Endothelial cell (in vitro differentiated cells): ENCODE measurements around the gene ZNF793. TPM values are rescaled to one million over a fixed set of nuclear protein-coding genes. Genes with fewer than 3 reads are reported as not detected.

ENCODE experiments used
- DNase-seq: peaks from one replicate; pipeline ENCODE4 v3.0.0; 2021; ENCODE audit warnings: low spot score
- H3K27ac Mint-ChIP-seq: one replicate; pipeline ENCODE4 v1.8.0; 2021; ENCODE audit warnings: mixed read lengths, inconsistent platforms; ENCODE audit not compliant: unreplicated experiment
- H3K27me3 Mint-ChIP-seq: one replicate; pipeline ENCODE4 v1.8.0; 2021; ENCODE audit warnings: mild to moderate bottlenecking, moderate library complexity, mixed read lengths, inconsistent platforms; ENCODE audit not compliant: unreplicated experiment
- H3K36me3 Mint-ChIP-seq: one replicate; pipeline ENCODE4 v1.8.0; 2021; ENCODE audit warnings: mild to moderate bottlenecking, low read depth, mixed read lengths, inconsistent platforms; ENCODE audit not compliant: unreplicated experiment
- H3K4me1 Mint-ChIP-seq: one replicate; pipeline ENCODE4 v1.8.0; 2021; ENCODE audit warnings: mild to moderate bottlenecking, mixed read lengths, inconsistent platforms; ENCODE audit not compliant: unreplicated experiment
- H3K4me3 Mint-ChIP-seq: one replicate; pipeline ENCODE4 v1.8.0; 2021; ENCODE audit warnings: mild to moderate bottlenecking, mixed read lengths, inconsistent platforms; ENCODE audit not compliant: unreplicated experiment
- H3K9me3 Mint-ChIP-seq: one replicate; pipeline ENCODE4 v1.8.0; 2021; ENCODE audit warnings: mixed read lengths, inconsistent platforms; ENCODE audit not compliant: unreplicated experiment
- total RNA-seq: library from RNA; stranded (reverse); fragmentation: NEBNext Ultra II Directional; extraction: Animal tissue kit (Norgen Biotek cat#: 25700); gene quantifications from one replicate; pipeline ENCODE4 v1.2.1, GENCODE V29; 2021; ENCODE audit not compliant: unreplicated experiment
- TF ChIP-seq, protein P1 (sequence below): fragments of 200-600 bp; sonication (generic); IDR thresholded peaks from one replicate; pipeline ENCODE4 v1.5.0; 2021; ENCODE audit warnings: antibody characterized with exemption; ENCODE audit not compliant: unreplicated experiment

ZNF793 gene
- total RNA-seq, 1 donor from 2014 or later = 10.9 TPM

- Mint-ChIP-seq H3K4me1 (no peaks in the 10 kb centered on the region), H3K36me3 (peaks cover 68% of the 10 kb centered on the region), H3K4me3 (peak overlapping the region; percentile 13), H3K27me3 (no peaks in the 10 kb centered on the region), H3K9me3 (peaks cover 39% of the 10 kb centered on the region), H3K27ac (no peak overlapping the region)
- TF ChIP-seq, protein P1, sequence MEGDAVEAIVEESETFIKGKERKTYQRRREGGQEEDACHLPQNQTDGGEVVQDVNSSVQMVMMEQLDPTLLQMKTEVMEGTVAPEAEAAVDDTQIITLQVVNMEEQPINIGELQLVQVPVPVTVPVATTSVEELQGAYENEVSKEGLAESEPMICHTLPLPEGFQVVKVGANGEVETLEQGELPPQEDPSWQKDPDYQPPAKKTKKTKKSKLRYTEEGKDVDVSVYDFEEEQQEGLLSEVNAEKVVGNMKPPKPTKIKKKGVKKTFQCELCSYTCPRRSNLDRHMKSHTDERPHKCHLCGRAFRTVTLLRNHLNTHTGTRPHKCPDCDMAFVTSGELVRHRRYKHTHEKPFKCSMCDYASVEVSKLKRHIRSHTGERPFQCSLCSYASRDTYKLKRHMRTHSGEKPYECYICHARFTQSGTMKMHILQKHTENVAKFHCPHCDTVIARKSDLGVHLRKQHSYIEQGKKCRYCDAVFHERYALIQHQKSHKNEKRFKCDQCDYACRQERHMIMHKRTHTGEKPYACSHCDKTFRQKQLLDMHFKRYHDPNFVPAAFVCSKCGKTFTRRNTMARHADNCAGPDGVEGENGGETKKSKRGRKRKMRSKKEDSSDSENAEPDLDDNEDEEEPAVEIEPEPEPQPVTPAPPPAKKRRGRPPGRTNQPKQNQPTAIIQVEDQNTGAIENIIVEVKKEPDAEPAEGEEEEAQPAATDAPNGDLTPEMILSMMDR = no peak
- no peak for DNase-seq
Observed at GRCh38 chr19:37564624-37565369, 58.1 kb downstream of the ZNF793 start.

DNA sequence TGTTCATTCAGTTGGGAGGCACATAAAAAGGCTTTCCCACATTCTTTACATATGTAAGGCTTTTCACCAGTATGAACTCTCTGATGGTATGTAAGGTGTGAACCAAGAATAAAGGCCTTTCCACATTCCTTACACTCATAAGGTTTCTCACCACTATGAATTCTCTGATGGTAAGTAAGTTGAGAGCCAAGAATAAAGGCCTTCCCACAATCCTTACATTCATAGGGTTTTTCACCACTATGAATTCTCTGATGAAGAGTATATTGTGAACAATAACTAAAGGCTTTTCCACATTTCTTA lies 58.6 kb downstream of the ZNF793 start:
- peaks cover 44% of the 10 kb centered on the region for H3K9me3 Mint-ChIP-seq
- no peaks in the 10 kb centered on the region for H3K4me1 Mint-ChIP-seq
- no peak for DNase-seq
- peaks cover 3% of the 10 kb centered on the region for H3K27me3 Mint-ChIP-seq
- H3K27ac Mint-ChIP-seq = no peak overlapping the region
- peaks cover 72% of the 10 kb centered on the region for H3K36me3 Mint-ChIP-seq
- TF ChIP-seq, protein P1 = no peak
- peak overlapping the region; percentile 60 for H3K4me3 Mint-ChIP-seq

GRCh38 chr19:37572203-37572602 lies 65.5 kb downstream of the ZNF793 start:
- Mint-ChIP-seq H3K4me1 (no peaks in the 10 kb centered on the region), H3K4me3 (no peak overlapping the region), H3K36me3 (peaks cover 54% of the 10 kb centered on the region), H3K27me3 (peaks cover 3% of the 10 kb centered on the region), H3K9me3 (peaks cover 41% of the 10 kb centered on the region), H3K27ac (no peak overlapping the region)
- no peak for DNase-seq
- TF ChIP-seq, protein P1 = no peak

DNA sequence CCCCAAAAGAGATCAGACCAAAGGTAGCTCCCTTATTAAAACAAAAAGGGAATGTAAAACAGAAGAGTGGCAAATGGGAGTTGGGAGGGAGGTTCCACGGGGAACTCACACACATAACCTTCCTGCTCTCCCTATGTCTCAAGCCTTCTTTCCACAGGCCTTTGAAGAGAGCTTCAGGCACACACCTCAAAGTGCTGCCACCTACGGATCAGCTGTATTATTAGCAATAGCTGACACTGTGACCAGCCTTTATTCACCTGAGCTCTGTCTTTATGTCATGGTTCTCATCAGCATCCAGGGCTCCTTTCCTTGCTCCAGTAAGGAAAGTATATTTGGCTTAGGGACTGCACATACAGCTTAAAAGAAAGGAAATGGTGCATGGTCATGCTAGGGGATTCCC lies 76.6 kb downstream of the ZNF793 start:
- peaks cover 46% of the 10 kb centered on the region for H3K36me3 Mint-ChIP-seq
- no peak overlapping the region for H3K4me3 Mint-ChIP-seq
- TF ChIP-seq, protein P1 = no peak
- no peak for DNase-seq
- H3K27ac Mint-ChIP-seq = no peak overlapping the region
- peaks cover 37% of the 10 kb centered on the region for H3K9me3 Mint-ChIP-seq
- peaks cover 4% of the 10 kb centered on the region for H3K27me3 Mint-ChIP-seq
- no peaks in the 10 kb centered on the region for H3K4me1 Mint-ChIP-seq

Other genes starting within 250 kb of the ZNF793 start
- 4.9 TPM for gene ZNF527, start 135.8 kb upstream of the ZNF793 start, total RNA-seq
- 4.7 TPM for gene ZNF569, start 39.5 kb upstream of the ZNF793 start, total RNA-seq
- 9.5 TPM for gene ZNF570, start 37.6 kb upstream of the ZNF793 start, total RNA-seq
- 3.9 TPM for gene ZNF571, start 87.9 kb downstream of the ZNF793 start, total RNA-seq
- gene ZNF540, start 87.9 kb downstream of the ZNF793 start, total RNA-seq = 0.69 TPM
- 20.2 TPM for gene ZFP30, start 148.5 kb downstream of the ZNF793 start, total RNA-seq
- gene ZNF607, start 212.8 kb downstream of the ZNF793 start, total RNA-seq = 15.2 TPM